K562 (cell line): ENCODE measurements around the gene ZNF474. TPM values are rescaled to one million over a fixed set of nuclear protein-coding genes. Genes with fewer than 3 reads are reported as not detected.

ENCODE experiments used
- JUND ChIP-seq, 2 experiments: IDR thresholded peaks; 2 replicates in 1 of 2; 3 replicates in 1 of 2; pipeline ENCODE4 v1.6.1; 2011; ENCODE audit warnings: borderline replicate concordance in 2 of 2, low read depth in 2 of 2, low read length in 2 of 2, improper control_type of control experiment in 1 of 2, missing biosample characterization in 1 of 2, missing genetic modification characterization in 1 of 2, missing genetic modification reagents in 1 of 2
- MTA2 ChIP-seq: fragments of 450-650 bp; IDR thresholded peaks from 2 replicates; pipeline ENCODE4 v1.6.1; 2016; ENCODE audit warnings: low read depth
- SNIP1 ChIP-seq: fragments of 450-650 bp; IDR thresholded peaks from 2 replicates; pipeline ENCODE4 v1.7.1; 2017; ENCODE audit warnings: low read depth, mild to moderate bottlenecking
- ZNF696 ChIP-seq: fragments of 250-450 bp; sonication (Bioruptor Pico); conservative IDR thresholded peaks from 2 replicates; pipeline ENCODE4 v1.4.0; 2020; ENCODE audit warnings: mild to moderate bottlenecking, moderate library complexity
- ZNF76 ChIP-seq: fragments of 250-450 bp; sonication (Bioruptor Pico); IDR thresholded peaks from 2 replicates; pipeline ENCODE4 v1.4.0; 2020; ENCODE audit warnings: mild to moderate bottlenecking, moderate library complexity, borderline replicate concordance
- polyA plus RNA-seq, 8 experiments: library from polyadenylated mRNA; depleted of rRNA in 4 of 8; stranded (reverse) in 5 of 8; unstranded in 3 of 8; fragments of >200 nt; fragmentation: Nextera tagmentation in 2 of 8; fragmentation: Illumina TruSeq in 1 of 8; extraction: Ambion mirVana in 2 of 8; extraction: Trizol in 1 of 8; gene quantifications; 2 replicates each; pipeline versions ENCODE4 v1.2.1 to v1.2.3, GENCODE V29; 2011 to 2014; ENCODE audit warnings: inconsistent platforms in 1 of 8, missing spikeins in 1 of 8
- total RNA-seq, 7 experiments: library from RNA; depleted of rRNA in 6 of 7; stranded (reverse); fragments of >200 nt in 6 of 7; fragmentation: Illumina TruSeq in 2 of 7; extraction: Trizol in 2 of 7; gene quantifications; 2 replicates each; pipeline versions ENCODE4 v1.2.1 to v1.2.3, GENCODE V29; 2011 to 2021; ENCODE audit warnings: low replicate concordance in 1 of 7
- TF ChIP-seq, protein P1 (sequence below): fragments of 250-450 bp; sonication (Bioruptor Pico); IDR thresholded peaks from 2 replicates; pipeline ENCODE4 v1.5.0; 2020; ENCODE audit warnings: mild to moderate bottlenecking
- TF ChIP-seq, protein P2 (sequence below): fragments of 450-650 bp; IDR thresholded peaks from 2 replicates; pipeline ENCODE4 v1.6.1; 2016; ENCODE audit warnings: mild to moderate bottlenecking, moderate library complexity
- TF ChIP-seq, protein P3 (sequence below): fragments of 250-450 bp; sonication (Bioruptor Pico); IDR thresholded peaks from 2 replicates; pipeline ENCODE4 v1.4.0; 2020; ENCODE audit warnings: mild to moderate bottlenecking, moderate library complexity

The ZNF474 gene
- total and polyA plus RNA-seq, 9 of the 15 experiments (the other 6 are each of a cell fraction or from before 2014, with no cell fraction given), result 0.16 to 0.62 (median 0.39) TPM

DNA sequence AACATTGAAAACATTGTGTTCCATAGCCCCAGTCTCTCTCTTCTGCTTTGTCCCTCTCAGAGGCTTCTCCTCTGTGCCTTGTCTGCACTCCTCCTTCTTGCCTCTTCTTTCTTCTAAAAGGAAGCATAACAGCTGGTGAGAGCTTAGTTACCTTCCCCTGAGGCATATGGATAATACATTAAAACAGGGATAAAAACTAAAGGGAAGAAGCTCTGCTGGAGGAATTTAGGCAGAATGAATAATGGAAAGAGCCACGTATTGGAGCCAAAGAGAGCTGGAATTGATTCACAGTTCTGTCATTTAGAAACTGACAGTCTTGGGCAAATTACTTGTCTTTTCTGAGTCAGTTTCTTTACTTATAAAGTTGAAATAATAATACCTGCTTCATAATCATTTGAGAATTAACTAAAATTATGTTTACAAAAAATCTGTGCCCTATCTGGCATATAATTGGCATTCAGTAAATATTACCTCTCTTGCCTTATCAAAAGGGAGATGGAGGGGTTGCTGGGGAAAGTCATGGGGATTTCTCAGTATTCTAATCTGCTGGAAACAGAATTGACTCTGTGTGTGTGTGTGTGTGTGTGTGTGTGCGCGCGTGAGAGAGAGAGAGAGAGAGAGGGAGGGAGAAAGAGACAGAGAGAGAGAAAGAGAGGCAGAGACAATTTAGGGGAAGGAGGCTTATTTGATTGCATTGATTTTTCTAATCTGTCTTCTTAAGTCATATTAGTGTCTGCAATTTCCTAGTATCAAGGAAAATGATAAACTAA lies 20.2 kb downstream of the ZNF474 start (continued):
- TF ChIP-seq, protein P1, sequence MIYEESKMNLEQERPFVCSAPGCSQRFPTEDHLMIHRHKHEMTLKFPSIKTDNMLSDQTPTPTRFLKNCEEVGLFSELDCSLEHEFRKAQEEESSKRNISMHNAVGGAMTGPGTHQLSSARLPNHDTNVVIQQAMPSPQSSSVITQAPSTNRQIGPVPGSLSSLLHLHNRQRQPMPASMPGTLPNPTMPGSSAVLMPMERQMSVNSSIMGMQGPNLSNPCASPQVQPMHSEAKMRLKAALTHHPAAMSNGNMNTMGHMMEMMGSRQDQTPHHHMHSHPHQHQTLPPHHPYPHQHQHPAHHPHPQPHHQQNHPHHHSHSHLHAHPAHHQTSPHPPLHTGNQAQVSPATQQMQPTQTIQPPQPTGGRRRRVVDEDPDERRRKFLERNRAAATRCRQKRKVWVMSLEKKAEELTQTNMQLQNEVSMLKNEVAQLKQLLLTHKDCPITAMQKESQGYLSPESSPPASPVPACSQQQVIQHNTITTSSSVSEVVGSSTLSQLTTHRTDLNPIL, result no peak
- TF ChIP-seq ZNF696, result no peak
- peak; percentile 93 for TF ChIP-seq MTA2
- no peak for TF ChIP-seq SNIP1
- TF ChIP-seq, protein P2, sequence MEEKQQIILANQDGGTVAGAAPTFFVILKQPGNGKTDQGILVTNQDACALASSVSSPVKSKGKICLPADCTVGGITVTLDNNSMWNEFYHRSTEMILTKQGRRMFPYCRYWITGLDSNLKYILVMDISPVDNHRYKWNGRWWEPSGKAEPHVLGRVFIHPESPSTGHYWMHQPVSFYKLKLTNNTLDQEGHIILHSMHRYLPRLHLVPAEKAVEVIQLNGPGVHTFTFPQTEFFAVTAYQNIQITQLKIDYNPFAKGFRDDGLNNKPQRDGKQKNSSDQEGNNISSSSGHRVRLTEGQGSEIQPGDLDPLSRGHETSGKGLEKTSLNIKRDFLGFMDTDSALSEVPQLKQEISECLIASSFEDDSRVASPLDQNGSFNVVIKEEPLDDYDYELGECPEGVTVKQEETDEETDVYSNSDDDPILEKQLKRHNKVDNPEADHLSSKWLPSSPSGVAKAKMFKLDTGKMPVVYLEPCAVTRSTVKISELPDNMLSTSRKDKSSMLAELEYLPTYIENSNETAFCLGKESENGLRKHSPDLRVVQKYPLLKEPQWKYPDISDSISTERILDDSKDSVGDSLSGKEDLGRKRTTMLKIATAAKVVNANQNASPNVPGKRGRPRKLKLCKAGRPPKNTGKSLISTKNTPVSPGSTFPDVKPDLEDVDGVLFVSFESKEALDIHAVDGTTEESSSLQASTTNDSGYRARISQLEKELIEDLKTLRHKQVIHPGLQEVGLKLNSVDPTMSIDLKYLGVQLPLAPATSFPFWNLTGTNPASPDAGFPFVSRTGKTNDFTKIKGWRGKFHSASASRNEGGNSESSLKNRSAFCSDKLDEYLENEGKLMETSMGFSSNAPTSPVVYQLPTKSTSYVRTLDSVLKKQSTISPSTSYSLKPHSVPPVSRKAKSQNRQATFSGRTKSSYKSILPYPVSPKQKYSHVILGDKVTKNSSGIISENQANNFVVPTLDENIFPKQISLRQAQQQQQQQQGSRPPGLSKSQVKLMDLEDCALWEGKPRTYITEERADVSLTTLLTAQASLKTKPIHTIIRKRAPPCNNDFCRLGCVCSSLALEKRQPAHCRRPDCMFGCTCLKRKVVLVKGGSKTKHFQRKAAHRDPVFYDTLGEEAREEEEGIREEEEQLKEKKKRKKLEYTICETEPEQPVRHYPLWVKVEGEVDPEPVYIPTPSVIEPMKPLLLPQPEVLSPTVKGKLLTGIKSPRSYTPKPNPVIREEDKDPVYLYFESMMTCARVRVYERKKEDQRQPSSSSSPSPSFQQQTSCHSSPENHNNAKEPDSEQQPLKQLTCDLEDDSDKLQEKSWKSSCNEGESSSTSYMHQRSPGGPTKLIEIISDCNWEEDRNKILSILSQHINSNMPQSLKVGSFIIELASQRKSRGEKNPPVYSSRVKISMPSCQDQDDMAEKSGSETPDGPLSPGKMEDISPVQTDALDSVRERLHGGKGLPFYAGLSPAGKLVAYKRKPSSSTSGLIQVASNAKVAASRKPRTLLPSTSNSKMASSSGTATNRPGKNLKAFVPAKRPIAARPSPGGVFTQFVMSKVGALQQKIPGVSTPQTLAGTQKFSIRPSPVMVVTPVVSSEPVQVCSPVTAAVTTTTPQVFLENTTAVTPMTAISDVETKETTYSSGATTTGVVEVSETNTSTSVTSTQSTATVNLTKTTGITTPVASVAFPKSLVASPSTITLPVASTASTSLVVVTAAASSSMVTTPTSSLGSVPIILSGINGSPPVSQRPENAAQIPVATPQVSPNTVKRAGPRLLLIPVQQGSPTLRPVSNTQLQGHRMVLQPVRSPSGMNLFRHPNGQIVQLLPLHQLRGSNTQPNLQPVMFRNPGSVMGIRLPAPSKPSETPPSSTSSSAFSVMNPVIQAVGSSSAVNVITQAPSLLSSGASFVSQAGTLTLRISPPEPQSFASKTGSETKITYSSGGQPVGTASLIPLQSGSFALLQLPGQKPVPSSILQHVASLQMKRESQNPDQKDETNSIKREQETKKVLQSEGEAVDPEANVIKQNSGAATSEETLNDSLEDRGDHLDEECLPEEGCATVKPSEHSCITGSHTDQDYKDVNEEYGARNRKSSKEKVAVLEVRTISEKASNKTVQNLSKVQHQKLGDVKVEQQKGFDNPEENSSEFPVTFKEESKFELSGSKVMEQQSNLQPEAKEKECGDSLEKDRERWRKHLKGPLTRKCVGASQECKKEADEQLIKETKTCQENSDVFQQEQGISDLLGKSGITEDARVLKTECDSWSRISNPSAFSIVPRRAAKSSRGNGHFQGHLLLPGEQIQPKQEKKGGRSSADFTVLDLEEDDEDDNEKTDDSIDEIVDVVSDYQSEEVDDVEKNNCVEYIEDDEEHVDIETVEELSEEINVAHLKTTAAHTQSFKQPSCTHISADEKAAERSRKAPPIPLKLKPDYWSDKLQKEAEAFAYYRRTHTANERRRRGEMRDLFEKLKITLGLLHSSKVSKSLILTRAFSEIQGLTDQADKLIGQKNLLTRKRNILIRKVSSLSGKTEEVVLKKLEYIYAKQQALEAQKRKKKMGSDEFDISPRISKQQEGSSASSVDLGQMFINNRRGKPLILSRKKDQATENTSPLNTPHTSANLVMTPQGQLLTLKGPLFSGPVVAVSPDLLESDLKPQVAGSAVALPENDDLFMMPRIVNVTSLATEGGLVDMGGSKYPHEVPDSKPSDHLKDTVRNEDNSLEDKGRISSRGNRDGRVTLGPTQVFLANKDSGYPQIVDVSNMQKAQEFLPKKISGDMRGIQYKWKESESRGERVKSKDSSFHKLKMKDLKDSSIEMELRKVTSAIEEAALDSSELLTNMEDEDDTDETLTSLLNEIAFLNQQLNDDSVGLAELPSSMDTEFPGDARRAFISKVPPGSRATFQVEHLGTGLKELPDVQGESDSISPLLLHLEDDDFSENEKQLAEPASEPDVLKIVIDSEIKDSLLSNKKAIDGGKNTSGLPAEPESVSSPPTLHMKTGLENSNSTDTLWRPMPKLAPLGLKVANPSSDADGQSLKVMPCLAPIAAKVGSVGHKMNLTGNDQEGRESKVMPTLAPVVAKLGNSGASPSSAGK, result no peak
- TF ChIP-seq ZNF76, result no peak
- TF ChIP-seq JUND (IDR thresholded peaks at IDR 0.05; ENCODE audit: borderline replicate concordance, low read depth, low read length), result no peak
- no peak for TF ChIP-seq JUND (tag; IDR thresholded peaks at IDR 0.05; ENCODE audit: borderline replicate concordance, low read depth, low read length)
- TF ChIP-seq, protein P3, sequence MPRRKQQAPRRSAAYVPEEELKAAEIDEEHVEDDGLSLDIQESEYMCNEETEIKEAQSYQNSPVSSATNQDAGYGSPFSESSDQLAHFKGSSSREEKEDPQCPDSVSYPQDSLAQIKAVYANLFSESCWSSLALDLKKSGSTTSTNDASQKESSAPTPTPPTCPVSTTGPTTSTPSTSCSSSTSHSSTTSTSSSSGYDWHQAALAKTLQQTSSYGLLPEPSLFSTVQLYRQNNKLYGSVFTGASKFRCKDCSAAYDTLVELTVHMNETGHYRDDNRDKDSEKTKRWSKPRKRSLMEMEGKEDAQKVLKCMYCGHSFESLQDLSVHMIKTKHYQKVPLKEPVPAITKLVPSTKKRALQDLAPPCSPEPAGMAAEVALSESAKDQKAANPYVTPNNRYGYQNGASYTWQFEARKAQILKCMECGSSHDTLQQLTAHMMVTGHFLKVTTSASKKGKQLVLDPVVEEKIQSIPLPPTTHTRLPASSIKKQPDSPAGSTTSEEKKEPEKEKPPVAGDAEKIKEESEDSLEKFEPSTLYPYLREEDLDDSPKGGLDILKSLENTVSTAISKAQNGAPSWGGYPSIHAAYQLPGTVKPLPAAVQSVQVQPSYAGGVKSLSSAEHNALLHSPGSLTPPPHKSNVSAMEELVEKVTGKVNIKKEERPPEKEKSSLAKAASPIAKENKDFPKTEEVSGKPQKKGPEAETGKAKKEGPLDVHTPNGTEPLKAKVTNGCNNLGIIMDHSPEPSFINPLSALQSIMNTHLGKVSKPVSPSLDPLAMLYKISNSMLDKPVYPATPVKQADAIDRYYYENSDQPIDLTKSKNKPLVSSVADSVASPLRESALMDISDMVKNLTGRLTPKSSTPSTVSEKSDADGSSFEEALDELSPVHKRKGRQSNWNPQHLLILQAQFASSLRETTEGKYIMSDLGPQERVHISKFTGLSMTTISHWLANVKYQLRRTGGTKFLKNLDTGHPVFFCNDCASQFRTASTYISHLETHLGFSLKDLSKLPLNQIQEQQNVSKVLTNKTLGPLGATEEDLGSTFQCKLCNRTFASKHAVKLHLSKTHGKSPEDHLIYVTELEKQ (CRISPR knock-in tag), result no peak
